ENCODE data around the gene KANSL2.
A peak's percentile ranks its signal among the peaks of the same experiment; 100 is the strongest.
"Not testable (repeated sequence)": the region's sequence is repeated elsewhere in the genome, so short reads cannot be mapped to it uniquely, and the experiment has no call there.

Gene KANSL2

DNA sequence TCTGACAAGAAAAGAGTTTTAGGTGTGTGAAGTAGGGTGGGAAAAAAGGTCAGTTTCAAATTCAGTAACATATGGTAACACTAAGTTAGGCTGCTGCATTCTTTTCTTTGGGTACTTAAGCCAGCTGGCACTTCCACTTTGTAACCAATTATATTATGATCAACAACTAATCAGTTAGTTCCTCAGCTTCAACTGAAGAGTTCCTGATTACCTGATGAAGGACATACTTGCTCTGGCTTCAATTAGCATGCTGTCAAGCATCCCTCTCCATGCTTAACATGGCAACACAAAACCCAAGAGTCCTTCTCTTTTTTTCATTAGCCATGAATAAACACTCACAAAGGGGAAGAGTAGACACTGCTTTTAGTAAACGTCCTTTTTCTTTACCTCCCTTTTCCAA lies 6.8 kb upstream of the KANSL2 start:
- Histone ChIP-seq H3K36me3 (peaks cover 57 to 70% (median 64%) of the 10 kb centered on the region in 11 experiments), H4K20me1 (peaks cover 26 to 60% (median 48%) of the 10 kb centered on the region in 11 experiments; a peak in 19 of 22 replicates), H3K4me1 (peaks cover 0 to 7% (median 0%) of the 10 kb centered on the region in 10 experiments; a peak in 1 of 20 replicates), H3K27ac (no peak overlapping the region), H3K4me2 (no peak overlapping the region), H3K9me3 (replicated peaks in 1 of 11) (no peaks in the 10 kb centered on the region), H3K9ac (no peak overlapping the region), H3K4me3 (no peak overlapping the region), H3K27me3 (no peaks in the 10 kb centered on the region)
- no peak for TF ChIP-seq Cebpa-rat (IDR thresholded peaks at IDR 0.05)

- no peak overlapping the region for H3K4me2 ChIP-seq
- peaks cover 18 to 47% (median 40%) of the 10 kb centered on the region in 11 experiments; a peak in 19 of 22 replicates for H4K20me1 ChIP-seq
- no peak for TF ChIP-seq Cebpa-rat (IDR thresholded peaks at IDR 0.05)
- H3K27ac ChIP-seq: no peak overlapping the region
- H3K9me3 ChIP-seq (replicated peaks in 1 of 11): no peaks in the 10 kb centered on the region
- no peaks in the 10 kb centered on the region for H3K27me3 ChIP-seq
- no peak overlapping the region for H3K4me3 ChIP-seq
- H3K9ac ChIP-seq: no peak overlapping the region
- H3K36me3 ChIP-seq: peaks cover 45 to 58% (median 52%) of the 10 kb centered on the region in 11 experiments
- H3K4me1 ChIP-seq: peaks cover 0 to 7% (median 4%) of the 10 kb centered on the region in 10 experiments; a peak in 7 of 20 replicates
These were observed 5.6 kb upstream of the KANSL2 start for GRCh38 chr12:48687592-48687991.

DNA sequence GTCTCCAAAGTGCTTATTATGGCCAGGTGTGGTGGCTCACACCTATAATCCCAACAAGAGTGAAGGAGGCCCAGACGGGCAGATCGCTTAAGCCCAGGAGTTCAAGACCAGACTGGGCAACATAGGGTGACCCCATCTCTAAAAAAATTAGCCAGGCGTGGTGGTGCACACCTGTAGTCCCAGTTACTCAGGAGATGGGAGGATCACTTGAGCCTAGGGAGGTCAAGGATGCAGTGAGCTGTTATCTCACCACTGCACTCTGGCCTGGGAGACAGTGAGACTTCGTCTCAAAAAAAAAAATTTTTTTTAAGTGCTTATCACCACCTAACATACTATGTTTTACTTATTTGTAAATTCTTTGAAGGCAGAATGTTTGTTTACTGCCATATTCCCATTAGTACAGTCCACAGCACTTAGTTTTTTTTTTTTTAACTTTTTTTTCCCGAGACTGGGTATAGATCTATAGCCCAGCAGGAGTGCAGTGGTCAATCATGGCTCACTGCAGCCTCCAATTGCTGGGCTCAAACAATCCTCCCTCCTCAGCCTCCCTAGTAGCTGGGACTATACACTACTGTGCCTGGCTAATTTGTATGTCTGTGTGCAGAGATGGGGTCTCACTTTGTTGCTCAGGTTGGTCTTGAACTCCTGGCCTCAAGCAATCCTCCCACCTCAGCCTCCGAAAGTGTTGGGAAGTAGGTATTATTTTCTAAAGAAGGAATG lies 4.7 kb upstream of the KANSL2 start:
- H4K20me1 ChIP-seq: peaks cover 14 to 42% (median 36%) of the 10 kb centered on the region in 11 experiments; a peak in 19 of 22 replicates
- H3K4me2 ChIP-seq: no peak overlapping the region
- H3K4me3 ChIP-seq: no peak overlapping the region
- TF ChIP-seq Cebpa-rat (IDR thresholded peaks at IDR 0.05): no peak
- no peaks in the 10 kb centered on the region for H3K9me3 ChIP-seq (replicated peaks in 1 of 11)
- no peaks in the 10 kb centered on the region for H3K27me3 ChIP-seq
- H3K9ac ChIP-seq: no peak overlapping the region
- H3K36me3 ChIP-seq: peaks cover 38 to 50% (median 43%) of the 10 kb centered on the region in 11 experiments
- no peak overlapping the region for H3K27ac ChIP-seq
- peaks cover 0 to 8% (median 6%) of the 10 kb centered on the region in 10 experiments; a peak in 7 of 20 replicates for H3K4me1 ChIP-seq

DNA sequence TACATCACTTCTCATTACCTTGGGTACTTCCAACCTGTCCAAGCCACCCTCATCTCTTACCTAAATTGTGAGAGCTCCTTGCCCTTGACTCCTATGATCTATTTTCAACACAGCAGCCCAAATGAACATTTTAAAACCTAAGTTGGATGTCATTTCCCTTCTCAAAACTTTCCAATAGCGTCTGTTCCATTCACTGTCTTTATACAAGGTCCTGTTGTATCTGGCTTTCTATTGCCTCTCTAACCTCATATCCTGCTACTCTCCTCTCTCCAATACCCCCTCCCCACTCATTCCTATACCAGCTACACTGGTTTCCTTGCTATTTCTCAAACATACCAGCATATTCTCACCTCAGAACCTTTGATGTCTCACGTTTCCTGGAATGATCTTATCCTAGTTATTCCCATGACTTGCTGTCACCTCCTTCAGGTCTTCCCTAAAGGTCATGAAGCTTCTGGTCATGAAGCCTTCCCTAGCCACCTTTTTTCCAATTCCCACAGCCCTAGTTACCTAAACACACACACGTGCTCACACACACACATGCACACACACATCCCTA lies 4.1 kb upstream of the KANSL2 start:
- no peak overlapping the region for H3K4me3 ChIP-seq
- no peaks in the 10 kb centered on the region for H3K9me3 ChIP-seq (replicated peaks in 1 of 11)
- H3K27me3 ChIP-seq: no peaks in the 10 kb centered on the region
- H3K4me1 ChIP-seq: peaks cover 1 to 8% (median 6%) of the 10 kb centered on the region in 10 experiments; a peak in 13 of 20 replicates
- no peak overlapping the region for H3K27ac ChIP-seq
- TF ChIP-seq Cebpa-rat (IDR thresholded peaks at IDR 0.05): no peak
- peaks cover 8 to 42% (median 32%) of the 10 kb centered on the region in 11 experiments; a peak in 20 of 22 replicates for H4K20me1 ChIP-seq
- no peak overlapping the region for H3K9ac ChIP-seq
- no peak overlapping the region for H3K4me2 ChIP-seq
- peaks cover 34 to 43% (median 37%) of the 10 kb centered on the region in 11 experiments for H3K36me3 ChIP-seq

- Histone ChIP-seq H3K9ac (no peak overlapping the region), H3K27me3 (no peaks in the 10 kb centered on the region), H3K4me3 (no peak overlapping the region), H3K4me1 (peaks cover 27 to 34% (median 32%) of the 10 kb centered on the region in 10 experiments), H3K4me2 (no peak overlapping the region), H3K36me3 (peaks cover 21 to 42% (median 34%) of the 10 kb centered on the region in 11 experiments), H3K27ac (no peak overlapping the region), H4K20me1 (peaks cover 3 to 42% (median 30%) of the 10 kb centered on the region in 11 experiments; a peak in 21 of 22 replicates), H3K9me3 (replicated peaks in 1 of 11) (no peaks in the 10 kb centered on the region)
- no peak for TF ChIP-seq Cebpa-rat (IDR thresholded peaks at IDR 0.05)
These were observed 1.5 kb upstream of the KANSL2 start for GRCh38 chr12:48683534-48683933.

DNA sequence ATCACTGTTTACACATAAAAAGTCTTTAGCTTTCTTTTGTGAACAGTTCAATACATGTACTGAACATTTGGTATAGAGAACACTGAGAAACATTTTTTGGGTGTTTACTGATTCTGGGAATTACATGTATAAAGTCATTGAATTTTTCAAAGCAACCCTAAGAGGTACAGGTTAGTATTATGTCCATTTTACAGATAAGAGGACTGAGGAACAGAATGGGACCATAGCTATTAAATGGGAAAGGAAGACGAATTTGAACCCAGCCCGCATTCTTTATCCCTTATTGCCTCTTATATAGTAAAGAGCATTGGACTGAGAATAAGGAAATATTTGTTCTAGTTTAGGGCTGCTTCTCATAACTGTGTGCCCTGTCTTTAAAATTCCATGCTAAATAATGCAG lies 889 bp upstream of the KANSL2 start:
- H3K36me3 ChIP-seq: peaks cover 16 to 42% (median 34%) of the 10 kb centered on the region in 11 experiments
- no peaks in the 10 kb centered on the region for H3K9me3 ChIP-seq (replicated peaks in 1 of 11)
- no peak for TF ChIP-seq Cebpa-rat (IDR thresholded peaks at IDR 0.05)
- peak overlapping the region in 7 of 11 experiments; percentile 72 to 98 (median 96); a peak in 7 of 22 replicates for H3K9ac ChIP-seq
- H3K4me2 ChIP-seq: peak overlapping the region; percentile 78 to 92 (median 87); a peak in 21 of 22 replicates
- H3K4me1 ChIP-seq: peaks cover 33 to 40% (median 38%) of the 10 kb centered on the region in 10 experiments
- no peaks in the 10 kb centered on the region for H3K27me3 ChIP-seq
- peak overlapping the region; percentile 75 to 94 (median 84); a peak in 19 of 20 replicates for H3K4me3 ChIP-seq
- no peak overlapping the region; a peak in 1 of 22 replicates for H3K27ac ChIP-seq
- peaks cover 6 to 42% (median 30%) of the 10 kb centered on the region in 11 experiments; a peak in 21 of 22 replicates for H4K20me1 ChIP-seq

DNA sequence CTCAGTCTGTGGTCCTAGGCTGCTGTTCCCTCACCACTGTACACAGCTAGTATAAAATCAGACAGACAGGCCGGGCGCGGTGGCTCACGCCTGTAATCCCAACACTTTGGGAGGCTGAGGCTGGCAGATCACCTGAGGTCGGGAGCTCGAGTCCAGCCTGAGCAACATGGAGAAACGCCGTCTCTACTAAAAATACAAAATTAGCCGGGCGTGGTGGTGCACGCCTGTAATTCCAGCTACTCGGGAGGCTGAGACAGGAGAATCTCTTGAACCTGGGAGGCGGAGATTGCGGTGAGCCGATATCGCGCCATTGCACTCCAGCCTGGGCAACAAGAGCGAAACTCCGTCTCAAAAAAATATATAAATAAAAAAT lies 481 bp upstream of the KANSL2 start:
- peaks cover 37 to 44% (median 42%) of the 10 kb centered on the region in 10 experiments for H3K4me1 ChIP-seq
- H3K9me3 ChIP-seq (replicated peaks in 1 of 11); H3K27me3 ChIP-seq: not testable (repeated sequence)
- H3K9ac ChIP-seq: peak overlapping the region; percentile 61 to 98 (median 95); a peak in 20 of 22 replicates
- H4K20me1 ChIP-seq: peaks cover 10 to 43% (median 34%) of the 10 kb centered on the region in 11 experiments; a peak in 21 of 22 replicates
- H3K36me3 ChIP-seq: peaks cover 15 to 42% (median 34%) of the 10 kb centered on the region in 11 experiments; a peak in 21 of 22 replicates
- H3K27ac ChIP-seq: peak overlapping the region in 8 of 11 experiments; percentile 27 to 98 (median 90); a peak in 10 of 22 replicates
- peak overlapping the region; percentile 78 to 92 (median 87) for H3K4me2 ChIP-seq
- peak overlapping the region; percentile 75 to 94 (median 84) for H3K4me3 ChIP-seq

DNA sequence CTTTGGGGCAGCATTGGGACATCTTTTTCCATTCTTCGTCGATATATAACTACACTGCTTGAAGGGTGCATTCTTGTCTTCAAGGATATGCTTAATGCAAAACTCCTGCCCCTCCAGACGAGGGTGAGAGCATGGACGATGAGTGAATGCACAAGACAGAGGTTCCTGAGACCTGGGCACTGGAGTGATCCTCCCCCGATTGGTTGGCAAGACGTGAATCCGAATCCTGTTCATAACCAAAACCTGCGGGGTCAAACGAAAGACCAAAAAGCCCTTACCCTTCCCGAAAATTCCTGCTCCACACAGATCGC lies 684 bp downstream of the KANSL2 start:
- peak overlapping the region; percentile 88 to 98 (median 95) for H3K27ac ChIP-seq
- TF ChIP-seq Cebpa-rat (IDR thresholded peaks at IDR 0.05): no peak
- peak overlapping the region; percentile 75 to 93 (median 87) for H3K4me2 ChIP-seq
- H4K20me1 ChIP-seq: peaks cover 22 to 55% (median 46%) of the 10 kb centered on the region in 11 experiments; a peak in 21 of 22 replicates
- H3K36me3 ChIP-seq: peaks cover 25 to 49% (median 45%) of the 10 kb centered on the region in 11 experiments
- H3K9ac ChIP-seq: peak overlapping the region; percentile 90 to 98 (median 95)
- H3K27me3 ChIP-seq: no peaks in the 10 kb centered on the region
- peak overlapping the region; percentile 75 to 94 (median 84) for H3K4me3 ChIP-seq
- H3K9me3 ChIP-seq (replicated peaks in 1 of 11): no peaks in the 10 kb centered on the region
- H3K4me1 ChIP-seq: peaks cover 37 to 55% (median 48%) of the 10 kb centered on the region in 10 experiments

- Histone ChIP-seq H3K4me3 (peak overlapping the region; percentile 75 to 94 (median 84)), H3K4me2 (peak overlapping the region; percentile 75 to 93 (median 87)), H3K27me3 (no peaks in the 10 kb centered on the region), H3K9ac (peak overlapping the region; percentile 90 to 98 (median 95)), H4K20me1 (peaks cover 26 to 60% (median 51%) of the 10 kb centered on the region in 11 experiments; a peak in 21 of 22 replicates), H3K9me3 (replicated peaks in 1 of 11) (no peaks in the 10 kb centered on the region), H3K4me1 (peaks cover 37 to 57% (median 48%) of the 10 kb centered on the region in 10 experiments), H3K27ac (peak overlapping the region; percentile 88 to 98 (median 95); a peak in 17 of 22 replicates), H3K36me3 (peaks cover 30 to 54% (median 50%) of the 10 kb centered on the region in 11 experiments)
- no peak for TF ChIP-seq Cebpa-rat (IDR thresholded peaks at IDR 0.05)
These were observed 1.2 kb downstream of the KANSL2 start for GRCh38 chr12:48680861-48681260.
